Body of pancreas (tissue), 4 donors: ENCODE data around the gene MSANTD3.

Experiments
- POLR2A ChIP-seq, 3 donors: fragments of 450-650 bp; IDR thresholded peaks; one replicate each; pipeline ENCODE4 v1.6.1; 2016; ENCODE audit warnings: antibody characterized with exemption in 3 of 3, mild to moderate bottlenecking in 2 of 3
- TF ChIP-seq, protein P1 (sequence below), 7 experiments: fragments of 450-650 bp in 4 of 7; fragments of 200-600 bp in 3 of 7; sonication (generic) in 3 of 7; IDR thresholded peaks; one replicate each; pipeline ENCODE4 v1.5.1; 2016 to 2019; ENCODE audit warnings: antibody characterized with exemption in 7 of 7

DNA sequence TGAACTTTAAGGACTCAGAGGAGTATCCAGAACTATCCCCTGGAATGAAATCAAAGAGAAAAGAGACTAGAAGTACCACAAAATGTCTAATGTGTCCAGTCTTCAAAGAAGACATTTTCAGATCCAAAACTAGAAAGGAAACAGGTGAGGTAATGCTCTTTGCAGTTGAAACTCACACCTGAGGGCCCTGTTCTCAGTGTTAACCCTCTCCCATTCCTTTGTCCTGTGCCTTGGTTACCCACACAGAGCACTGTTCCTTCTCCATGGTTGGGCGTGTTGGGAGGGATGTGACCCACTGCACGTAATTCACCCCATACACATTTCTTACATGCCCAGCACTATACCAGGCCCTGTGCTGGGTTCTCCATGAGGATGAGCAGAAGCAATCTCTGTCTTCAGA is 21.3 kb downstream of the MSANTD3 start:
- TF ChIP-seq, protein P1, sequence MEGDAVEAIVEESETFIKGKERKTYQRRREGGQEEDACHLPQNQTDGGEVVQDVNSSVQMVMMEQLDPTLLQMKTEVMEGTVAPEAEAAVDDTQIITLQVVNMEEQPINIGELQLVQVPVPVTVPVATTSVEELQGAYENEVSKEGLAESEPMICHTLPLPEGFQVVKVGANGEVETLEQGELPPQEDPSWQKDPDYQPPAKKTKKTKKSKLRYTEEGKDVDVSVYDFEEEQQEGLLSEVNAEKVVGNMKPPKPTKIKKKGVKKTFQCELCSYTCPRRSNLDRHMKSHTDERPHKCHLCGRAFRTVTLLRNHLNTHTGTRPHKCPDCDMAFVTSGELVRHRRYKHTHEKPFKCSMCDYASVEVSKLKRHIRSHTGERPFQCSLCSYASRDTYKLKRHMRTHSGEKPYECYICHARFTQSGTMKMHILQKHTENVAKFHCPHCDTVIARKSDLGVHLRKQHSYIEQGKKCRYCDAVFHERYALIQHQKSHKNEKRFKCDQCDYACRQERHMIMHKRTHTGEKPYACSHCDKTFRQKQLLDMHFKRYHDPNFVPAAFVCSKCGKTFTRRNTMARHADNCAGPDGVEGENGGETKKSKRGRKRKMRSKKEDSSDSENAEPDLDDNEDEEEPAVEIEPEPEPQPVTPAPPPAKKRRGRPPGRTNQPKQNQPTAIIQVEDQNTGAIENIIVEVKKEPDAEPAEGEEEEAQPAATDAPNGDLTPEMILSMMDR (IDR thresholded peaks at IDR 0.05): no peak
- no peak for TF ChIP-seq POLR2A (IDR thresholded peaks at IDR 0.05)
